WTC11 (cell line): Measurements from ENCODE around the gene DUSP18. TPM values are rescaled to one million over a fixed set of nuclear protein-coding genes. Genes with fewer than 3 reads are reported as not detected.

Experiments used
- ATAC-seq: fragments of 200-7000 bp; cut with Tn5 transposase; 2 replicates; pipeline ENCODE4 v1.10.0; 2021; ENCODE audit warnings: mild to moderate bottlenecking, moderate library complexity
- CTCF ChIA-PET: fragments of 300-600 bp; sonication (Branson Sonifier 250); formaldehyde crosslinking; loops from one replicate; lab custom pipeline; 2021; ENCODE audit warnings: antibody characterized with exemption; lab: Charles Lee
- POLR2A ChIA-PET: fragments of 350-600 bp; sonication (Branson Sonifier 250); formaldehyde crosslinking; loops from one replicate; lab custom pipeline; 2021; ENCODE audit warnings: antibody characterized with exemption; lab: Charles Lee
- DNase-seq: peaks from one replicate; pipeline ENCODE4 v3.0.0; 2021; ENCODE audit warnings: low spot score
- H3K27ac Mint-ChIP-seq: 2 replicates; pipeline ENCODE4 v1.8.0; 2021; ENCODE audit warnings: mixed read lengths
- H3K27me3 Mint-ChIP-seq: 2 replicates; pipeline ENCODE4 v1.8.0; 2021; ENCODE audit warnings: low read depth, mild to moderate bottlenecking, moderate library complexity, mixed read lengths
- H3K36me3 Mint-ChIP-seq: 2 replicates; pipeline ENCODE4 v1.8.0; 2021; ENCODE audit warnings: mixed read lengths
- H3K4me1 Mint-ChIP-seq: 2 replicates; pipeline ENCODE4 v1.8.0; 2022; ENCODE audit warnings: mixed read lengths
- H3K4me3 Mint-ChIP-seq: 2 replicates; pipeline ENCODE4 v1.8.0; 2021; ENCODE audit warnings: mild to moderate bottlenecking, moderate library complexity, mixed read lengths
- H3K9me3 Mint-ChIP-seq: 2 replicates; pipeline ENCODE4 v1.8.0; 2021; ENCODE audit warnings: mixed read lengths
- ATF1 ChIP-seq: sonication (generic); formaldehyde crosslinking; IDR thresholded peaks from 2 replicates; pipeline ENCODE4 v1.8.1; 2023; ENCODE audit warnings: mild to moderate bottlenecking, moderate library complexity, missing genetic modification reagents
- ESRRA ChIP-seq: sonication (generic); formaldehyde crosslinking; IDR thresholded peaks from 2 replicates; pipeline ENCODE4 v1.8.1; 2022; ENCODE audit warnings: mild to moderate bottlenecking, missing genetic modification reagents, borderline replicate concordance
- ETV6 ChIP-seq: sonication (generic); formaldehyde crosslinking; IDR thresholded peaks from 2 replicates; pipeline ENCODE4 v1.8.1; 2022; ENCODE audit warnings: mild to moderate bottlenecking, missing genetic modification reagents
- MXD4 ChIP-seq: fragments of 250-450 bp; sonication (Bioruptor Pico); IDR thresholded peaks from 2 replicates; pipeline ENCODE4 v1.8.0; 2021; ENCODE audit warnings: mild to moderate bottlenecking, moderate library complexity, borderline replicate concordance
- MYBL2 ChIP-seq: sonication (generic); formaldehyde crosslinking; IDR thresholded peaks from 2 replicates; pipeline ENCODE4 v1.8.1; 2023; ENCODE audit warnings: mild to moderate bottlenecking, moderate library complexity, missing genetic modification reagents
- NFATC4 ChIP-seq: fragments of 250-450 bp; sonication (Bioruptor Pico); IDR thresholded peaks from 2 replicates; pipeline ENCODE4 v1.9.0; 2021; ENCODE audit warnings: mild to moderate bottlenecking
- NFYB ChIP-seq: sonication (generic); formaldehyde crosslinking; conservative IDR thresholded peaks from 2 replicates; pipeline ENCODE4 v1.8.0; 2022; ENCODE audit warnings: low read depth, missing genetic modification reagents
- NR3C1 ChIP-seq: sonication (generic); formaldehyde crosslinking; conservative IDR thresholded peaks from 2 replicates; pipeline ENCODE4 v1.8.1; 2023; ENCODE audit warnings: low read depth, mild to moderate bottlenecking, missing genetic modification reagents
- SMAD4 ChIP-seq: sonication (generic); formaldehyde crosslinking; IDR thresholded peaks from 2 replicates; pipeline ENCODE4 v1.8.0; 2022; ENCODE audit warnings: mild to moderate bottlenecking, missing genetic modification reagents
- SOX15 ChIP-seq: fragments of 250-450 bp; sonication (Bioruptor Pico); IDR thresholded peaks from 2 replicates; pipeline ENCODE4 v1.9.0; 2021; ENCODE audit warnings: mild to moderate bottlenecking
- ZBTB21 ChIP-seq: sonication (generic); formaldehyde crosslinking; IDR thresholded peaks from 2 replicates; pipeline ENCODE4 v1.8.1; 2023; ENCODE audit warnings: mild to moderate bottlenecking, missing genetic modification reagents, borderline replicate concordance
- ZNF121 ChIP-seq: sonication (generic); formaldehyde crosslinking; IDR thresholded peaks from 2 replicates; pipeline ENCODE4 v1.8.0; 2023; ENCODE audit warnings: missing genetic modification reagents
- ZNF219 ChIP-seq: sonication (generic); formaldehyde crosslinking; IDR thresholded peaks from 2 replicates; pipeline ENCODE4 v1.8.0; 2023; ENCODE audit warnings: missing genetic modification reagents, mild to moderate bottlenecking, borderline replicate concordance
- total RNA-seq: library from RNA; stranded (reverse); gene quantifications from 3 replicates; pipeline ENCODE4 v1.2.3, GENCODE V29; 2021
- TF ChIP-seq, protein P1 (sequence below): fragments of 250-450 bp; sonication (Bioruptor Pico); IDR thresholded peaks from 2 replicates; pipeline ENCODE4 v1.8.0; 2021; ENCODE audit warnings: mild to moderate bottlenecking
- TF ChIP-seq, protein P2 (sequence below): sonication (generic); formaldehyde crosslinking; IDR thresholded peaks from 2 replicates; pipeline ENCODE4 v1.8.1; 2023; ENCODE audit warnings: mild to moderate bottlenecking, missing genetic modification reagents, moderate library complexity
- TF ChIP-seq, protein P3 (sequence below): sonication (generic); formaldehyde crosslinking; IDR thresholded peaks from 2 replicates; pipeline ENCODE4 v1.8.0; 2023; ENCODE audit warnings: missing genetic modification reagents, mild to moderate bottlenecking, borderline replicate concordance
- TF ChIP-seq, protein P4 (sequence below): fragments of 250-450 bp; sonication (Bioruptor Pico); IDR thresholded peaks from 2 replicates; pipeline ENCODE4 v1.9.0; 2021; ENCODE audit warnings: mild to moderate bottlenecking
- TF ChIP-seq, protein P5 (sequence below): sonication (generic); formaldehyde crosslinking; IDR thresholded peaks from 2 replicates; pipeline ENCODE4 v1.8.0; 2022; ENCODE audit warnings: mild to moderate bottlenecking, missing genetic modification reagents
- TF ChIP-seq, protein P6 (sequence below): sonication (generic); formaldehyde crosslinking; IDR thresholded peaks from 2 replicates; pipeline ENCODE4 v1.8.1; 2022; ENCODE audit warnings: mild to moderate bottlenecking, moderate library complexity, missing genetic modification reagents
- TF ChIP-seq, protein P7 (sequence below): fragments of 250-450 bp; sonication (Bioruptor Pico); IDR thresholded peaks from 2 replicates; pipeline ENCODE4 v1.9.0; 2021; ENCODE audit warnings: mild to moderate bottlenecking
- TF ChIP-seq, protein P8 (sequence below): fragments of 250-450 bp; sonication (Bioruptor Pico); conservative IDR thresholded peaks from 2 replicates; pipeline ENCODE4 v1.9.0; 2021; ENCODE audit warnings: mild to moderate bottlenecking
- TF ChIP-seq, protein P9 (sequence below): sonication (generic); formaldehyde crosslinking; conservative IDR thresholded peaks from 2 replicates; pipeline ENCODE4 v1.8.1; 2022; ENCODE audit warnings: mild to moderate bottlenecking, missing genetic modification reagents

Gene DUSP18
- total RNA-seq, 1 experiment from 2014 or later: 4.3 TPM

DNA sequence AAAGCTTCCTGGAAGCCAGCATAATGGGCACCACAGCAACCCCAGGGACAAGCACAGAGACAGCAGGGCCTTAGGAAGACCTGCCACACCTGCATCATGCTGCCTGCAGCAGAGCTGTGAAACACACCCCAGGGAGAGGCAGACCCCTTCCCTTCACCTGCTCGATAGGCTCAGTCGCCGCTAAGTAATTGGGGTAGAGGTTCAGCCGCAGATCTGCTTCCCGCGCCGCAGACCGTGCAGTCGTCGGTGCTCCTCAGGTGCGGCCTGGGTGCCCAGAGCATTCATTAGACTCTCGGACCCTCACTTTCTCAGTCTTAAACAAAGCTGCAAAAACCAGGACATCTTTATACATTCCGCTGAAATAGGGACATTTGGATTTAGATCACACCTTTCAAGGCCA, 2.9 kb downstream of the DUSP18 start:
- ATAC-seq (no peak), DNase-seq (no peak)
- no peak overlapping the region for H3K4me3 Mint-ChIP-seq
- TF ChIP-seq ZNF121 (CRISPR knock-in tag) (no peak), NFYB (no peak), SMAD4 (CRISPR knock-in tag) (no peak), ATF1 (CRISPR knock-in tag) (no peak), ZNF219 (no peak), ESRRA (no peak), NFATC4 (CRISPR knock-in tag) (no peak), MXD4 (CRISPR knock-in tag) (no peak), MYBL2 (no peak), ETV6 (CRISPR knock-in tag) (no peak), ZBTB21 (CRISPR knock-in tag) (no peak), SOX15 (no peak)
- TF ChIP-seq, protein P1, sequence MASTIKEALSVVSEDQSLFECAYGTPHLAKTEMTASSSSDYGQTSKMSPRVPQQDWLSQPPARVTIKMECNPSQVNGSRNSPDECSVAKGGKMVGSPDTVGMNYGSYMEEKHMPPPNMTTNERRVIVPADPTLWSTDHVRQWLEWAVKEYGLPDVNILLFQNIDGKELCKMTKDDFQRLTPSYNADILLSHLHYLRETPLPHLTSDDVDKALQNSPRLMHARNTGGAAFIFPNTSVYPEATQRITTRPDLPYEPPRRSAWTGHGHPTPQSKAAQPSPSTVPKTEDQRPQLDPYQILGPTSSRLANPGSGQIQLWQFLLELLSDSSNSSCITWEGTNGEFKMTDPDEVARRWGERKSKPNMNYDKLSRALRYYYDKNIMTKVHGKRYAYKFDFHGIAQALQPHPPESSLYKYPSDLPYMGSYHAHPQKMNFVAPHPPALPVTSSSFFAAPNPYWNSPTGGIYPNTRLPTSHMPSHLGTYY (CRISPR knock-in tag): no peak
- TF ChIP-seq, protein P2, sequence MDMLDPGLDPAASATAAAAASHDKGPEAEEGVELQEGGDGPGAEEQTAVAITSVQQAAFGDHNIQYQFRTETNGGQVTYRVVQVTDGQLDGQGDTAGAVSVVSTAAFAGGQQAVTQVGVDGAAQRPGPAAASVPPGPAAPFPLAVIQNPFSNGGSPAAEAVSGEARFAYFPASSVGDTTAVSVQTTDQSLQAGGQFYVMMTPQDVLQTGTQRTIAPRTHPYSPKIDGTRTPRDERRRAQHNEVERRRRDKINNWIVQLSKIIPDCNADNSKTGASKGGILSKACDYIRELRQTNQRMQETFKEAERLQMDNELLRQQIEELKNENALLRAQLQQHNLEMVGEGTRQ: no peak
- TF ChIP-seq, protein P3, sequence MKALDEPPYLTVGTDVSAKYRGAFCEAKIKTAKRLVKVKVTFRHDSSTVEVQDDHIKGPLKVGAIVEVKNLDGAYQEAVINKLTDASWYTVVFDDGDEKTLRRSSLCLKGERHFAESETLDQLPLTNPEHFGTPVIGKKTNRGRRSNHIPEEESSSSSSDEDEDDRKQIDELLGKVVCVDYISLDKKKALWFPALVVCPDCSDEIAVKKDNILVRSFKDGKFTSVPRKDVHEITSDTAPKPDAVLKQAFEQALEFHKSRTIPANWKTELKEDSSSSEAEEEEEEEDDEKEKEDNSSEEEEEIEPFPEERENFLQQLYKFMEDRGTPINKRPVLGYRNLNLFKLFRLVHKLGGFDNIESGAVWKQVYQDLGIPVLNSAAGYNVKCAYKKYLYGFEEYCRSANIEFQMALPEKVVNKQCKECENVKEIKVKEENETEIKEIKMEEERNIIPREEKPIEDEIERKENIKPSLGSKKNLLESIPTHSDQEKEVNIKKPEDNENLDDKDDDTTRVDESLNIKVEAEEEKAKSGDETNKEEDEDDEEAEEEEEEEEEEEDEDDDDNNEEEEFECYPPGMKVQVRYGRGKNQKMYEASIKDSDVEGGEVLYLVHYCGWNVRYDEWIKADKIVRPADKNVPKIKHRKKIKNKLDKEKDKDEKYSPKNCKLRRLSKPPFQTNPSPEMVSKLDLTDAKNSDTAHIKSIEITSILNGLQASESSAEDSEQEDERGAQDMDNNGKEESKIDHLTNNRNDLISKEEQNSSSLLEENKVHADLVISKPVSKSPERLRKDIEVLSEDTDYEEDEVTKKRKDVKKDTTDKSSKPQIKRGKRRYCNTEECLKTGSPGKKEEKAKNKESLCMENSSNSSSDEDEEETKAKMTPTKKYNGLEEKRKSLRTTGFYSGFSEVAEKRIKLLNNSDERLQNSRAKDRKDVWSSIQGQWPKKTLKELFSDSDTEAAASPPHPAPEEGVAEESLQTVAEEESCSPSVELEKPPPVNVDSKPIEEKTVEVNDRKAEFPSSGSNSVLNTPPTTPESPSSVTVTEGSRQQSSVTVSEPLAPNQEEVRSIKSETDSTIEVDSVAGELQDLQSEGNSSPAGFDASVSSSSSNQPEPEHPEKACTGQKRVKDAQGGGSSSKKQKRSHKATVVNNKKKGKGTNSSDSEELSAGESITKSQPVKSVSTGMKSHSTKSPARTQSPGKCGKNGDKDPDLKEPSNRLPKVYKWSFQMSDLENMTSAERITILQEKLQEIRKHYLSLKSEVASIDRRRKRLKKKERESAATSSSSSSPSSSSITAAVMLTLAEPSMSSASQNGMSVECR (CRISPR knock-in tag): no peak
- TF ChIP-seq, protein P4, sequence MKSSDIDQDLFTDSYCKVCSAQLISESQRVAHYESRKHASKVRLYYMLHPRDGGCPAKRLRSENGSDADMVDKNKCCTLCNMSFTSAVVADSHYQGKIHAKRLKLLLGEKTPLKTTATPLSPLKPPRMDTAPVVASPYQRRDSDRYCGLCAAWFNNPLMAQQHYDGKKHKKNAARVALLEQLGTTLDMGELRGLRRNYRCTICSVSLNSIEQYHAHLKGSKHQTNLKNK (CRISPR knock-in tag): no peak
- TF ChIP-seq, protein P5, sequence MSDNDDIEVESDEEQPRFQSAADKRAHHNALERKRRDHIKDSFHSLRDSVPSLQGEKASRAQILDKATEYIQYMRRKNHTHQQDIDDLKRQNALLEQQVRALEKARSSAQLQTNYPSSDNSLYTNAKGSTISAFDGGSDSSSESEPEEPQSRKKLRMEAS (CRISPR knock-in tag): no peak
- TF ChIP-seq, all 79 proteins: peak for 0
- Mint-ChIP-seq H3K4me1 (peaks cover 12% of the 10 kb centered on the region), H3K9me3 (0 out of 2 replicates have a peak, but pooled peaks cover 7% of the 10 kb centered on the region), H3K27ac (no peak overlapping the region), H3K27me3 (peaks cover 27% of the 10 kb centered on the region), H3K36me3 (no peaks in the 10 kb centered on the region)
- ChIA-PET POLR2A (no interaction called here), CTCF (interaction anchor here (1.2 kb wide), 1 partner anchor 30 kb away, joined by 4 read pairs; no protein-coding TSS in a partner anchor)

DNA sequence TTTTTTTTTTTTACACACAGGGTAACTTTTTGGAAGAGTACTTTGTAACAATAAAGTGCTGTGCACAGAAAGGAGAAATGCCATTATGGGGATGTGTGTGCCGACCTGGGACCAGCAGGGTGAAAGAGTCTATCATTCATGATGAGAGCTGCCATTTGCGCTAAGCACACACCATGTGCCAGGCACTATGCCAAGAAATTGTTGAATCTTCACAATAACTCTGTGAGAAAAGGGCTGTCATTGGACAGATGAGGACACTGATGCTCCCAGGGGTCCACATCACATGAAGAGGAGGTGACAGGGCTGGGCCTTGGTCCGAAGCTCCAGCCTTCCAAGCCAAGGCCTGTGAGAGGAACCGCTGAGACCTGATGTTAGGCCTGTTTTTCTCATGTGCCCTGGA, 5.6 kb downstream of the DUSP18 start:
- ChIA-PET CTCF (interaction anchor here (0.6 to 1.5 kb wide), 3 partner anchors 12 to 60 kb away, joined by 4 read pairs; no protein-coding TSS in a partner anchor), POLR2A (interaction anchor here (0.6 kb wide), 1 partner anchor 33 kb away, joined by 3 read pairs; no protein-coding TSS in a partner anchor)
- ATAC-seq (no peak), DNase-seq (no peak)
- H3K4me1 Mint-ChIP-seq: peaks cover 9% of the 10 kb centered on the region
- no peak overlapping the region for H3K4me3 Mint-ChIP-seq
- 0 out of 2 replicates have a peak, but pooled peaks cover 7% of the 10 kb centered on the region for H3K9me3 Mint-ChIP-seq
- no peak overlapping the region for H3K27ac Mint-ChIP-seq
- H3K27me3 Mint-ChIP-seq: peaks cover 11% of the 10 kb centered on the region
- H3K36me3 Mint-ChIP-seq: no peaks in the 10 kb centered on the region
- TF ChIP-seq, protein P6, sequence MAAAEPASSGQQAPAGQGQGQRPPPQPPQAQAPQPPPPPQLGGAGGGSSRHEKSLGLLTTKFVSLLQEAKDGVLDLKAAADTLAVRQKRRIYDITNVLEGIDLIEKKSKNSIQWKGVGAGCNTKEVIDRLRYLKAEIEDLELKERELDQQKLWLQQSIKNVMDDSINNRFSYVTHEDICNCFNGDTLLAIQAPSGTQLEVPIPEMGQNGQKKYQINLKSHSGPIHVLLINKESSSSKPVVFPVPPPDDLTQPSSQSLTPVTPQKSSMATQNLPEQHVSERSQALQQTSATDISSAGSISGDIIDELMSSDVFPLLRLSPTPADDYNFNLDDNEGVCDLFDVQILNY: no peak
- TF ChIP-seq NR3C1 (no peak), MXD4 (CRISPR knock-in tag) (no peak)
- TF ChIP-seq, protein P7, sequence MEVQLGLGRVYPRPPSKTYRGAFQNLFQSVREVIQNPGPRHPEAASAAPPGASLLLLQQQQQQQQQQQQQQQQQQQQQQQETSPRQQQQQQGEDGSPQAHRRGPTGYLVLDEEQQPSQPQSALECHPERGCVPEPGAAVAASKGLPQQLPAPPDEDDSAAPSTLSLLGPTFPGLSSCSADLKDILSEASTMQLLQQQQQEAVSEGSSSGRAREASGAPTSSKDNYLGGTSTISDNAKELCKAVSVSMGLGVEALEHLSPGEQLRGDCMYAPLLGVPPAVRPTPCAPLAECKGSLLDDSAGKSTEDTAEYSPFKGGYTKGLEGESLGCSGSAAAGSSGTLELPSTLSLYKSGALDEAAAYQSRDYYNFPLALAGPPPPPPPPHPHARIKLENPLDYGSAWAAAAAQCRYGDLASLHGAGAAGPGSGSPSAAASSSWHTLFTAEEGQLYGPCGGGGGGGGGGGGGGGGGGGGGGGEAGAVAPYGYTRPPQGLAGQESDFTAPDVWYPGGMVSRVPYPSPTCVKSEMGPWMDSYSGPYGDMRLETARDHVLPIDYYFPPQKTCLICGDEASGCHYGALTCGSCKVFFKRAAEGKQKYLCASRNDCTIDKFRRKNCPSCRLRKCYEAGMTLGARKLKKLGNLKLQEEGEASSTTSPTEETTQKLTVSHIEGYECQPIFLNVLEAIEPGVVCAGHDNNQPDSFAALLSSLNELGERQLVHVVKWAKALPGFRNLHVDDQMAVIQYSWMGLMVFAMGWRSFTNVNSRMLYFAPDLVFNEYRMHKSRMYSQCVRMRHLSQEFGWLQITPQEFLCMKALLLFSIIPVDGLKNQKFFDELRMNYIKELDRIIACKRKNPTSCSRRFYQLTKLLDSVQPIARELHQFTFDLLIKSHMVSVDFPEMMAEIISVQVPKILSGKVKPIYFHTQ (CRISPR knock-in tag): no peak
- TF ChIP-seq, protein P8, sequence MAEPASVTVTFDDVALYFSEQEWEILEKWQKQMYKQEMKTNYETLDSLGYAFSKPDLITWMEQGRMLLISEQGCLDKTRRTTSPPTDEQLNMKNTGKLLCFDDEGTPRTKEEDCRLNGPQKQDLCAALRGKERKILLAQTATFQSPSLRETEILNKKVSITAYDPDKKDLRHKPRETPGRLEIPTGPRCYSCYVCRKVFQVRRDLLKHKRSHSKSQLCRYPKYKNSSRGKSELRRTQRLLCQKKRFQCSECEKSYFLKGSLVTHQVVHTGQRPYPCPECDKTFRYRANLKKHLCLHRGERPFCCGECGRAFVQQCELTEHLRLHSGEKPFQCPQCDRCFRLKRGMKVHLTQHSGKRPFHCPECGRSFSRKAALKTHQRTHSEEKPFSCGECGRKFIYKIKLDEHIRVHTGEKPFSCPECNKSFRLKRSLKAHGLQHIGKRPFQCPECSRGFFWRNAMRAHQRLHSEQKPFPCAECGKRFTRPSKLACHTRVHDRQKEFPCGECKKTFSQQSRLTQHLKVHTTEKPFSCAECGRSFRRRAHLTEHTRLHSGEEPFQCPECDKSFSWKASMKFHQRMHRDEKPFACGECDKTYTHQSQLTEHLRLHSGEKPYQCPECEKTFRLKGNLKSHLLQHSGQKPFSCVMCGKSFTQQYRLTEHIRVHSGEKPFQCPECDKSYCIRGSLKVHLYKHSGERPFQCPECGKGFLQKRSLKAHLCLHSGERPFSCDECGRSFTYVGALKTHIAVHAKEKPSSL: no peak
- TF ChIP-seq, protein P9, sequence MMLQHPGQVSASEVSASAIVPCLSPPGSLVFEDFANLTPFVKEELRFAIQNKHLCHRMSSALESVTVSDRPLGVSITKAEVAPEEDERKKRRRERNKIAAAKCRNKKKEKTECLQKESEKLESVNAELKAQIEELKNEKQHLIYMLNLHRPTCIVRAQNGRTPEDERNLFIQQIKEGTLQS (CRISPR knock-in tag): no peak
